Subcutaneous abdominal adipose tissue (tissue), 5 donors: ENCODE measurements around the gene TRAM2.
"Not testable (repeated sequence)": the region's sequence is repeated elsewhere in the genome, so short reads cannot be mapped to it uniquely, and the experiment has no call there.

ENCODE experiments used
- H3K27ac ChIP-seq: one replicate; pipeline ENCODE4 v1.7.0; 2013; ENCODE audit warnings: low read depth, mild to moderate bottlenecking, inconsistent platforms, low read length, moderate library complexity
- H3K27me3 ChIP-seq, 5 donors: one replicate each; pipeline ENCODE4 v1.7.0; 2013; ENCODE audit warnings: low read length in 5 of 5, inconsistent platforms in 1 of 5; ENCODE audit not compliant: control insufficient read depth in 5 of 5, insufficient read depth in 4 of 5
- H3K36me3 ChIP-seq, 5 donors: one replicate each; pipeline ENCODE4 v1.7.0; 2013; ENCODE audit warnings: low read length in 5 of 5; ENCODE audit not compliant: control insufficient read depth in 5 of 5, insufficient read depth in 5 of 5
- H3K4me1 ChIP-seq, 5 donors: one replicate each; pipeline ENCODE4 v1.7.0; 2013; ENCODE audit warnings: low read length in 5 of 5, mild to moderate bottlenecking in 3 of 5, moderate library complexity in 1 of 5; ENCODE audit not compliant: control insufficient read depth in 5 of 5, insufficient read depth in 5 of 5
- H3K4me3 ChIP-seq, 5 donors: one replicate each; pipeline ENCODE4 v1.7.0; 2013; ENCODE audit warnings: low read length in 5 of 5, low read depth in 1 of 5
- H3K9ac ChIP-seq, 5 donors: one replicate each; pipeline ENCODE4 v1.7.0; 2013; ENCODE audit warnings: low read length in 5 of 5, mild to moderate bottlenecking in 4 of 5, moderate library complexity in 3 of 5
- H3K9me3 ChIP-seq, 5 donors: one replicate each; pipeline ENCODE4 v1.7.0; 2013; ENCODE audit warnings: low read length in 5 of 5; ENCODE audit not compliant: control insufficient read depth in 5 of 5
- donor health status: healthy.
- donor health status: healthy.
- donor health status: healthy.
- donor health status: healthy.
- donor health status: healthy.

The TRAM2 gene

DNA sequence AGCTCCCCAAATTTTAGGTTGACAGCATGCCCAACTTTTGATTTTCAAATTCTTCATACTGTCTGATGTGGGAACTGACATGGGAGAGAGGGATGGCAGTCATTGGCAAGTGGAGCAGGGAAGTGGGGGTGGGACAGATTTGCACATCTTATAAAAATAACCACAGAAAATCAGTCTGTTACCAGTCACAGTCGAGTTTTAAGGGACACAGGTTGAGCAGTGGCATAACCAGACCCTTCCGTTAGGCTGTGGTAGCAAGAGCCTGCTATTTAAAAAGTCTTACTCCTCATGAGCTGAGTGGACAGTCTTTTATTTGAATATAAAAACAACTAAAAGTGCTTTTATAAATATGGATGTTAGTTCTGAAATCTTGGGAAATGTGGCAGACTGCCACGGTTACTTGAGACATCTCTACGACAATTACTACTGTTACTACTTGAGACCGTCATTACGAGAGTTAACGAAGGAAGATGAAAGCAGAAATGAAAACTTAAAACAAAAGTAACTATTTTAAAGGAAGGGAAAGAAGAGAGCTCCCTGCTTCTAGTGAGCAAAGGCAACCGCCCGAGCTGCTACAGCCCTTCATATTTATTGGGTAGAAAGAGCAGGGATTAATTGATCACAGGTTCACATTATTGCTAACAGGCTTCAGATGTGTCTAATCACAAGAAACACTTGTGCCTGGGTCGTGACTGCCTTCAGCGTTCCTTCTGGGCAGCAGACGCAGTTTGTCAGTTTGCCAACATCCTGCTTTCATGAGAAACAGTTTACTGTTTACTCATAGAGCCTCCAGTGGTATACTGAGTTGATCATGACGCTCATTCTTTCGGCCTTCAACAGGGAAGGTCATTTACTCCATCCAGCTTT is 85.4 kb downstream of the TRAM2 start:
- H3K4me3 ChIP-seq = peak overlapping the region in 4 of 5 donors; percentile 9 to 48 (median 24)
- no peak overlapping the region for H3K27ac ChIP-seq
- H3K27me3 ChIP-seq = no peaks in the 10 kb centered on the region
- peaks cover 0 to 23% (median 12%) of the 10 kb centered on the region in 5 donors for H3K4me1 ChIP-seq
- H3K36me3 ChIP-seq = no peaks in the 10 kb centered on the region
- peak overlapping the region in 3 of 5 donors; percentile 8 to 36 (median 33) for H3K9ac ChIP-seq
- H3K9me3 ChIP-seq = no peaks in the 10 kb centered on the region

DNA sequence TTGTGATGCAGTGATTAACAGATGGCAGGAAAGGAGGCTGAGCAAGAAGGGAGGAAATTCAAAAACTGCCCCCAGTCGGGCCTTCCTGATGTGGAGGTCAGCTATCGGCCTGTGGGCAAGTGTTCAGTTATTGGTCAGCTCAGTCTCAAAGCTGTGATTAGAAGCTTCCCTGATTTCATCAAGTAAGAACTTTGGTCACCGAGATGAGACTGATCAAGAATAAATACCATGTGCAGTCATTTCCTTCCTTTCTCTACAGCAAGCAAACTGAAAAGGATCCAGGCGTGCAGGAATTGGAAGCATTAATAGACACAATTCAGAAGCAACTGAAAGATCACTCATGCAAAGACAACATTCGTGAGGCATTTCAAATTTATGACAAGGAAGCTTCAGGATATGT is 87.0 kb downstream of the TRAM2 start:
- no peak overlapping the region for H3K4me3 ChIP-seq
- no peaks in the 10 kb centered on the region for H3K27me3 ChIP-seq
- no peak overlapping the region for H3K9ac ChIP-seq
- H3K27ac ChIP-seq = no peak overlapping the region
- no peaks in the 10 kb centered on the region for H3K9me3 ChIP-seq
- peaks cover 0 to 23% (median 12%) of the 10 kb centered on the region in 5 donors for H3K4me1 ChIP-seq
- H3K36me3 ChIP-seq = peaks cover 0 to 2% (median 0%) of the 10 kb centered on the region in 5 donors

DNA sequence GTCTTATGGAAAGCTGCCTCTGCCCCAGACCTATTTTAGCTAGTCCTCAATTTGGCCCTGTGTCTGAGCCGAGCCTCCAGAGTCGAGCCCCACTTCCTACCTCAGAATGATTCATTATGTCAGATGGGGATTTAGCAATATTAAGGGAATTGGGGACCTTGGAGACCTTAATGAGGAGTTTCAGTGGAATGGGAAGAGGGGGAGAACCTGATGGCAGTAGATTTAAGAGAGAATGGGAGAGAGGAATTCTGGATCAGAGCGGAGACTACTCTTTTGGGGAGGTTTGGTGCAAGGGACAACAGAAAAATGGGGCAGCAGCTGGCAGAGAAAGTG is 93.2 kb downstream of the TRAM2 start:
- Histone ChIP-seq H3K27ac (no peak overlapping the region), H3K36me3 (peaks cover 0 to 2% (median 0%) of the 10 kb centered on the region in 5 donors), H3K9me3 (no peaks in the 10 kb centered on the region), H3K4me1 (peaks cover 0 to 4% (median 0%) of the 10 kb centered on the region in 5 donors), H3K4me3 (no peak overlapping the region), H3K27me3 (no peaks in the 10 kb centered on the region), H3K9ac (no peak overlapping the region)

DNA sequence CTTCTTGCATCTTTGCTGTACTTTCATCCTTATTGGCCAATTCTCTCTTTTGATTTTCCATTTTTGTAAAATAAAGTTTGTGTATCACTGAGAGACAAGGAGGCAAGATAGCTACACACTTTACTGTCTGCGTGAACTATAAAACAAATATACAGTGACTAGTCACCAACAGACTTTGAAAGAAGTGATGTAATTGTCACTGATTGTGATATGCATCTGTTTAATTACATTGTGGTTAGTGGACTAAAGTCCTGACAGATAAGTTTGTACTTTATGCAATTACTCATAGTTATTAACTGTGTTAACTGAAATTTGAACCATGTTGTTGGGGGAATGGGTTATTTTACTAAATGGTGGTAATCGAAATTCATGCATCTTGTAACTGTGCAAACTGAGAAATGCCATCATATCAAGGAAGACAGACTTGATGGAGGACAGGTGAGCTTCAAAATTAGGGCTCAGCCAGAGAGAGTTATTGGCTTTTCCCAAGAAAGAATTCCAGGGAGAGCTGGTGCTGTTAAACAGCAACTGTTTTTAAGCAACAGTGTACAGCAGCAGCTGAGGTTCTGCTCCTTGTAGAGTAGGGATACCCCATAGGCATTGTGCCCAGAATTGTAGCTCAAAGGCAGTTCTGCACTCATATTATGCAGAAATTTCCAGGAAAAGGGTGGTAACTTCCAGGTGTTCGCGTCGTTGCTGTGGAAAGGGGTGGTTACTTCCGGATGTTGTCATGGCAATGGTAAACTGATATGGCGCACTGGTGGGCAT is 93.8 kb downstream of the TRAM2 start:
- Histone ChIP-seq H3K4me3 (no peak overlapping the region), H3K27me3 (no peaks in the 10 kb centered on the region), H3K9ac (no peak overlapping the region), H3K27ac (no peak overlapping the region), H3K9me3 (no peaks in the 10 kb centered on the region), H3K36me3 (peaks cover 0 to 2% (median 0%) of the 10 kb centered on the region in 5 donors), H3K4me1 (peaks cover 0 to 4% (median 0%) of the 10 kb centered on the region in 5 donors)

DNA sequence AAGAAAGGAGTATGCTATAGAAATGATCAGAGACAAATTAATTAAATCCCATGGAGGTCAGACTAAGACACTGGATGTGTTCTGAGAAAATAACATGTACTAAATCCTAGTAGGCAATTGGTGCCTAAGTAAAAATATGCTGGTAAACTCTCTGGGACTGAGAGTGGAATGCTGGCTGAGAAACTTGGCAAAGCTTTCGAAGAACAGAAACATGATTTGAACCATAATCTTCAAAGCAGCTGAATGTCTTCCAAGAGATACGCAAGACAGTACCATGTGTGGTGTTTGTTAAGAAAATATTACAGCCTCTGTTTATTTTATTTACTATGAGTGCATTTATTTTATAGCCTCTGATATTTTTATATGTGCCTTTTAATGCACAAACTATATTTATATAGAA is 101.6 kb downstream of the TRAM2 start:
- peaks cover 0 to 2% (median 0%) of the 10 kb centered on the region in 5 donors for H3K36me3 ChIP-seq
- H3K27me3 ChIP-seq = no peaks in the 10 kb centered on the region
- no peak overlapping the region for H3K9ac ChIP-seq
- H3K9me3 ChIP-seq = no peaks in the 10 kb centered on the region
- H3K4me1 ChIP-seq = peaks cover 0 to 11% (median 0%) of the 10 kb centered on the region in 5 donors
- no peak overlapping the region for H3K4me3 ChIP-seq
- H3K27ac ChIP-seq = no peak overlapping the region

DNA sequence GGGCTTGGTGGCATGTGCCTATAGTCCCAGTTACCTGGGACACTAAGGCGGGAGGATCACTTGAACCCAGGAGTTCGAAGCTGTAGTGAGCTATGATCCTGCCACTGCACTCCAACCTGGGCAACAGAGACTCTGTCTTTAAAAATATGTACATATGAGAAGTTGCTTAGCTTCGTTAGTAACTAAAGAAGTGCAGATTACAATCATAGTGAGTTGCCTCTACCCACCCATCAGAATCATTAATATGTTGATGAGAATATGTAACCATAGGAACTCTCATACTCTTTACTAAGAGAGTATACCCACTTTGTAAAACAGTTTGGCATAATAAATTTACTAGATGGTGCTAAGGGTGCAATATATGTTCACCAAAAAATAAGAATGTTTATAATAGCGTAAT is 102.7 kb downstream of the TRAM2 start:
- Histone ChIP-seq H3K9me3 (no peaks in the 10 kb centered on the region), H3K27ac (no peak overlapping the region), H3K4me1 (peaks cover 0 to 18% (median 0%) of the 10 kb centered on the region in 5 donors), H3K27me3 (no peaks in the 10 kb centered on the region), H3K9ac (no peak overlapping the region), H3K4me3 (no peak overlapping the region), H3K36me3 (no peaks in the 10 kb centered on the region)

DNA sequence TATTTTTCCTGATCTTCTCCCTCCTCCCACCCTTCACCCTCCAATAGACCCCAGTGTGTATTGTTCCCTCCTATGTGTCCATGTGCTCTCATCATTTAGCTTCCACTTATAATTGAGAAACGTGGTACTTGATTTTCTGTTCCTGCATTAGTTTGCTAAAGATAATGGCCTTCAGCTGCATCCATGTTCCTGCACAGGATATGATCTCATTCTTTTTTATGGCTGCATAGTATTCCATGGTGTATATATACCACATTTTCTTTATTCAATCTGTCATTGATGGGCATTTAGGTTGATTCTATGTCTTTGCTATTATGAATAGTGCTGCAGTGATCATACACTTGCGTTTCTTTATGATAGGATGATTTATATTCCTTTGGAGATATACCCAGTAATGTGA is 115.7 kb downstream of the TRAM2 start:
- not testable (repeated sequence) for H3K4me1 ChIP-seq, H3K9me3 ChIP-seq, H3K9ac ChIP-seq, H3K4me3 ChIP-seq, H3K27me3 ChIP-seq, H3K27ac ChIP-seq, H3K36me3 ChIP-seq

DNA sequence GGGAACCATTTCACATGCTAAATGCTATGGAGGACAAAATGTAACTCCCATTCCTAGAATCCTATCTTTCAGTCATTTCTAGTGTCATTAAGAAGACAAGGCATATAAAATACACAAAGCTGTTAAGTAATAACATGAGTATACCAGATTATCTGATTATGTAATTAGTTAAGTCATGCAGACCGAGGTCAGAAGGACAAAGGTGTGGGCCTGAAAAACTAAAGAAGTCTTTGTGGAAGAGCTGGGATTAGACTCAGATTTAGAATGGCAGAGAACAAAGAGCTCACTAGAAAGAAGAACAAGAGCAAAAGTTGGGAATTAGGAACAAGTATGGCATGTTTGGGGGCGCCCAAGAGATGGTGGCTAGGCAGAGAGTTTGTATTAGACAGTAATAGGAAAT is 119.8 kb downstream of the TRAM2 start:
- H3K36me3 ChIP-seq = peaks cover 0 to 5% (median 0%) of the 10 kb centered on the region in 5 donors
- H3K9me3 ChIP-seq = no peaks in the 10 kb centered on the region
- no peaks in the 10 kb centered on the region for H3K4me1 ChIP-seq
- no peaks in the 10 kb centered on the region for H3K27me3 ChIP-seq
- no peak overlapping the region for H3K9ac ChIP-seq
- H3K4me3 ChIP-seq = no peak overlapping the region
- no peak overlapping the region for H3K27ac ChIP-seq

DNA sequence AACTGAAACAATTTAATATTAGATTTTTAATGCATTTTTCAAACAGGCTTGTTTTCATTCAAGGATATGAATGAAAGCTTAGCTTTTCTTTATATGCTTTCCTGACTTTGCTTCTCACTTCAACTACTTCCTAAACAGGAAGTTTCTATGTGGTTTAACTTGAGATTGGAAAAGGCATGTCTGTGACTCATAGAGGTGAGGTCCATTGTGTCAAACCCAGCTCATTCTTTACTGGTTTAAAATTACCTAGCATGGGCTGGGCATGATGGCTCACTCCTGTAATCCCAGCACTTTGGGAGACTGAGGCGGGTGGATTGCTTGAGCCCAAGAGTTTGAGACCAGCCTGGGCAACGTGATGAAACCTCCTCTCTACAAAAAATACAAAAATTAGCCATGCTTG is 122.3 kb downstream of the TRAM2 start:
- Histone ChIP-seq H3K9me3 (peaks cover 0 to 10% (median 0%) of the 10 kb centered on the region in 5 donors), H3K27ac (no peak overlapping the region), H3K4me1 (no peaks in the 10 kb centered on the region), H3K4me3 (no peak overlapping the region), H3K27me3 (no peaks in the 10 kb centered on the region), H3K9ac (no peak overlapping the region), H3K36me3 (peaks cover 0 to 5% (median 0%) of the 10 kb centered on the region in 5 donors)
